ENCODE measurements around the gene PIGN. TPM values are rescaled to one million over a fixed set of nuclear protein-coding genes. Genes with fewer than 3 reads are reported as not detected.

The PIGN gene
- total RNA-seq, 2 donors from 2014 or later, result 32.3 to 32.8 TPM

GRCh38 chr18:62072370-62072769 is 114.5 kb downstream of the PIGN start:
- peaks cover 19% of the 10 kb centered on the region for H3K36me3 Mint-ChIP-seq (ENCODE audit: low read depth)
- H3K27me3 Mint-ChIP-seq, result no peaks in the 10 kb centered on the region
- no peaks in the 10 kb centered on the region for H3K4me1 Mint-ChIP-seq

DNA sequence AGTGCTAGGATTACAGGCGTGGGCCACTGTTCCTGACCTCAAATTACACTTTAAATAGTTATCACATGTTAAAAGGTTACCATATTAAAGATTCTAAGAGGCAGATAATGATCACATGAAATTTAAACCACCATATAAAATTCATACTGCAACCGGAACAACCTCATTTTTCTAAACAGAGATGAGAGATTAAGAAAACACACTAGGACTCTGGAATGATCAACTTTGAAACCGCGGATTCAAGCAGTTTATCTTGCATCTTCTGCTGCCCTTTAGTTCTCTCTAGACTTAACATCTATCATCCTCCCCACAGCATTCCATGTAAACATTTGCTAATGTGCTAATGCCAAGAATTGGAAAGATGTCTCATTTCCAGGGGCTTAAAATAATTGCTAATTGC is 115.8 kb downstream of the PIGN start:
- Mint-ChIP-seq H3K4me3 (no peak overlapping the region), H3K36me3 (ENCODE audit: low read depth) (peaks cover 19% of the 10 kb centered on the region), H3K9me3 (peaks cover 5% of the 10 kb centered on the region), H3K27ac (no peak overlapping the region), H3K27me3 (no peaks in the 10 kb centered on the region), H3K4me1 (no peaks in the 10 kb centered on the region)
- no peak for ATAC-seq (replicated peaks)

More at GRCh38 chr18:62072370-62072769, 114.5 kb downstream of the PIGN start:
- Mint-ChIP-seq H3K9me3 (peaks cover 5% of the 10 kb centered on the region), H3K27ac (no peak overlapping the region), H3K4me3 (no peak overlapping the region)
- no peak for ATAC-seq (replicated peaks)

GRCh38 chr18:62070302-62070701 is 116.6 kb downstream of the PIGN start:
- ATAC-seq (replicated peaks), result no peak
- Mint-ChIP-seq H3K36me3 (ENCODE audit: low read depth) (peaks cover 19% of the 10 kb centered on the region), H3K4me3 (no peak overlapping the region), H3K9me3 (peaks cover 5% of the 10 kb centered on the region), H3K27me3 (no peaks in the 10 kb centered on the region), H3K27ac (no peak overlapping the region), H3K4me1 (no peaks in the 10 kb centered on the region)

DNA sequence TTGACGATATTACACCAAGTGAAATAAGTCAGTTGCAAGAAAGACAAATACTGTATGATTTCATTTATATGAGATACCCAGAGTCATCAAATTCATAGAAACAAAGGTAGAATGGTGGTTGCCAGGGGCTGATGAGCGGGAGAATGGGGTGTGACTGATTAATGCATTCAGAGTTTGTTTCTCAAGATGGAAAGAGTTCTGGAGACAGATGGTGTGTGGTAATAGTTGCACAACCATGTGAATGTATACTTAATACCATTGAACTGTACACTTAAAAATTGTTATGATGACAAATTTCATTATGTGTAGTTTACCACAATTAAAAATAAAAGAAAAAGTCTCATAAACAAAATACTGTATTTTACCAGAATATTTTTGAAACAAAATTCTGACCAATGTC is 117.3 kb downstream of the PIGN start:
- peaks cover 5% of the 10 kb centered on the region for H3K9me3 Mint-ChIP-seq
- no peaks in the 10 kb centered on the region for H3K27me3 Mint-ChIP-seq
- ATAC-seq (replicated peaks), result no peak
- peaks cover 19% of the 10 kb centered on the region for H3K36me3 Mint-ChIP-seq (ENCODE audit: low read depth)
- no peak overlapping the region for H3K27ac Mint-ChIP-seq
- H3K4me3 Mint-ChIP-seq, result no peak overlapping the region
- no peaks in the 10 kb centered on the region for H3K4me1 Mint-ChIP-seq

DNA sequence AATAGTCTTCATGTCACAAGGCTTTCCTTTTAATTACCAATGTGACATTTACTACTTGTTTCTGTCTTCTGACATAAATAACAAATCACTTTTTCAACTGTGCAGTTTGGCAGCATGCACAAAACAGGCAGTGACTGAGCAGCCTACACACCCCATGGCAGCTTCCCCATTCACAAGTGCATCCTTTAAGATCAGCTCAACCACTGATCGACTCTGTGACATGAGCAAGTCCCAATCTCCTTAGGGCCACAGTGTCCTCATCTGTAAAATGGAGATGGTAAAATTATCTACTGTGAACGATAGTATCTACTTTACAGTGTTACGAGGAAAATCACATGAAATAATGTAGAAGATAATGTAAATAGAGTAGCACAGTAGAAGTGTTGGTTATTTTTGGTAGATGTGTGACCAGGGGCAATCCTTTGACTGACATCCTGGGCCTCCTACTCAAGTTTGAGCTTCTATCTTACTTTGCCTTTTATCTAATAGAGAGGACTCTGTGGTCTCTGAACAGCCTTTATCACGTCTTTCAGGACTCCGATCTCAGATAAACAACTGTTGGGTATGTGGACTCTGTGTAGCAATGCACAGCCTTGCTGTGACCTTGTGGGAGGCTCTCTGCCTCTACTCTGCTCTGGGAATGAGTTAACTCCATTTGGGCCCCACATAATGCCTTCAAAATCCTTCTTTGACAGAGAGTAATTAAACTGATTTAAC is 120.6 kb downstream of the PIGN start:
- H3K9me3 Mint-ChIP-seq, result peaks cover 5% of the 10 kb centered on the region
- no peak overlapping the region for H3K4me3 Mint-ChIP-seq
- H3K27ac Mint-ChIP-seq, result no peak overlapping the region
- H3K27me3 Mint-ChIP-seq, result no peaks in the 10 kb centered on the region
- H3K36me3 Mint-ChIP-seq (ENCODE audit: low read depth), result peaks cover 6% of the 10 kb centered on the region
- no peaks in the 10 kb centered on the region for H3K4me1 Mint-ChIP-seq
- ATAC-seq (replicated peaks), result no peak

GRCh38 chr18:62064361-62064760 is 122.5 kb downstream of the PIGN start:
- H3K27ac Mint-ChIP-seq, result no peak overlapping the region
- H3K27me3 Mint-ChIP-seq, result no peaks in the 10 kb centered on the region
- H3K9me3 Mint-ChIP-seq, result peaks cover 5% of the 10 kb centered on the region
- ATAC-seq (replicated peaks), result no peak
- H3K4me3 Mint-ChIP-seq, result no peak overlapping the region
- H3K36me3 Mint-ChIP-seq (ENCODE audit: low read depth), result peaks cover 8% of the 10 kb centered on the region
- H3K4me1 Mint-ChIP-seq, result no peaks in the 10 kb centered on the region

DNA sequence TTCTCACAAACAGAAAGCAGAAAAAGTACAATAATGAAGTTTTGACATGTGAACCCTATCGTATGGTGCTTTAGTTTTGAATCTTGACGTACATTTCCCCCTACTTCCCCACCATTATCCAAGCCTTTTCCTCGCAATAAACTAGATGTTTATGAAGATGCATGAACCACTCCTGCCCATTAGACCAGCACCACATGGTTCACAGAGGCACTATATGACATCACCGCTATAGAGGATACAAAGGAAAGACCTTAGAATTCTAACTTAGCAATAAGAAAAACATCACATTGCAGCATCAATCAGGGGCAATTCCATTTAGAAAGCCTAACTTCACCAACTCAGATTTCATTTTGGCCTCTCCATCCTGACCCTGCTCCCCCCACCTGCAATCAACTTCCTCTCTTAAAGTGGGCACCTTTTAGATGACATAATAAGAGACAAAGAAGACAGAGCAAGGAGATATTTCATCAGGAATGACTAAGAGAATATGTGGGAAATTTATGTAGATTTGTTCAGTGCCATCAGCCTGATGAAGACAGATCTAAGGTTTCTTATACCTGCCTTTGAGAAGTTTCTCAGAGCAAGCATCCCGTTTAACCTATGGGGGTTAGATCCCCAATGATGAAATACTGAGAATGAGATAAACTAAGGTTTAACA is 124.9 kb downstream of the PIGN start:
- Mint-ChIP-seq H3K4me1 (no peaks in the 10 kb centered on the region), H3K36me3 (ENCODE audit: low read depth) (peaks cover 8% of the 10 kb centered on the region), H3K9me3 (no peaks in the 10 kb centered on the region), H3K4me3 (no peak overlapping the region), H3K27ac (no peak overlapping the region), H3K27me3 (no peaks in the 10 kb centered on the region)
- ATAC-seq (replicated peaks), result no peak

DNA sequence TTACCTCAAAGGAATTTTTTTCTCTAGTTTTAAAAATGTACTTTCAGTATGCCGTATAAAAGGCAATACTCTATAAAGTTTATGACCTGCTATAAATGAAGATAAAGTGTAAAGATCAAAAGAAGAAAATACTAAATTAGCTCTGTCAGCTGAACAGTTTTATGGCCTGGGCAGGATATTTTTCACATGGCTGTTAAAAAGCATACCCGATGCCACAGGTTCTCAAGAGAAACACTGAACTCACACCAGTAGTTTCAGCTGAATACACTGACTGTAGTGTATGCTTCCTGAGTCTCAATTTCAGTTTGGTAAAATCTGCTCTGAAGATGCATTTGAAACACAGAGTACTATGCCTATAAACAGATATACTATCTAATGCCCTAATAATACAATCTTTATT is 126.0 kb downstream of the PIGN start:
- H3K27me3 Mint-ChIP-seq, result no peaks in the 10 kb centered on the region
- no peak overlapping the region for H3K27ac Mint-ChIP-seq
- H3K4me1 Mint-ChIP-seq, result no peaks in the 10 kb centered on the region
- H3K4me3 Mint-ChIP-seq, result no peak overlapping the region
- peaks cover 8% of the 10 kb centered on the region for H3K36me3 Mint-ChIP-seq (ENCODE audit: low read depth)
- no peaks in the 10 kb centered on the region for H3K9me3 Mint-ChIP-seq
- ATAC-seq (replicated peaks), result no peak

GRCh38 chr18:62054929-62055498 is 131.8 kb downstream of the PIGN start:
- no peak for ATAC-seq (replicated peaks)
- Mint-ChIP-seq H3K4me1 (no peaks in the 10 kb centered on the region), H3K4me3 (no peak overlapping the region), H3K9me3 (no peaks in the 10 kb centered on the region), H3K27ac (no peak overlapping the region), H3K36me3 (ENCODE audit: low read depth) (peaks cover 15% of the 10 kb centered on the region), H3K27me3 (no peaks in the 10 kb centered on the region)

DNA sequence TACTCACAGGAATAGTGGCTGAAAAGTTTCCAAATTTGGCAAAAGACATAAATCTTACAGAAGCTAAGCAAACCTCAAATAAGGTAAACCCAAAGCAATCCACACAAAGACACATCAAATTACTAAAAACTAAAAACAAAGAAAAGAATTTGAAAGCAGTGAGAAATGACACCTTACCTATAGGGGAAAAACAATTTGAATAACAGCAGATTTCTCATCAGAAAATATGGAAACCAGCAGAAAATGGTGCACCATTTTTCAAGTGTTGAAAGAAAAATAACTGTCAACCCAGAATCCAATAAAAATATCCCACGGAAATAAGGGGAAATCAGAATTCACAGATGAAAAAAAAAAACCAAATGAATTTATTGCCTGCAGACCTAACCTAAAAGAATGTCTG is 138.6 kb downstream of the PIGN start:
- Mint-ChIP-seq H3K9me3 (no peaks in the 10 kb centered on the region), H3K4me1 (no peaks in the 10 kb centered on the region), H3K36me3 (ENCODE audit: low read depth) (peaks cover 16% of the 10 kb centered on the region), H3K27me3 (no peaks in the 10 kb centered on the region), H3K27ac (no peak overlapping the region), H3K4me3 (no peak overlapping the region)
- no peak for ATAC-seq (replicated peaks)

- Mint-ChIP-seq H3K4me3 (no peak overlapping the region), H3K27ac (no peak overlapping the region), H3K27me3 (no peaks in the 10 kb centered on the region), H3K36me3 (ENCODE audit: low read depth) (peaks cover 7% of the 10 kb centered on the region), H3K4me1 (no peaks in the 10 kb centered on the region), H3K9me3 (no peaks in the 10 kb centered on the region)
- no peak for ATAC-seq (replicated peaks)
Measured at GRCh38 chr18:62045316-62045715, 141.5 kb downstream of the PIGN start.

DNA sequence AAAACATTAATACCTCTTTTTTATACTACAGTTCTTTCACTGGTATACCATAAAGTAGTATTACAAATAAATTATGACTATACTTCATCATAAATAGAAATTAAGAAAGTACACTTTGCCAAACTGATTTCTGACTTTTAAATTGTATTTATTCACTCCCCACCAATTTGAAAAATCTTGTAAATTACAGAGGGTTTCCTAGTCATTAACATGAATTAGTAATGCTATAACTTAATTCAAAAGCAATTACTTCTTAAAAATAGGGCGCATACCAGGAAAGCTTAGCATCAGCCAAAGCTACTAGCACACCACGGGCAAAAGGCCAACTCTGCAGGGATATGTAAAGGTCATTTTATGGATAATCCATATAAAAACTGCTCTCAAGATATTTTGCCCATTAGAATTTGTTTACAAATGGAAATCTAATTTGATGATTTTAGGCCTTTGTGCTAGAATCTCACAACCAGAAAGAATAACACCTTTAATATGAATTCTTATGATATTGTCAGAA is 142.3 kb downstream of the PIGN start:
- Mint-ChIP-seq H3K27ac (no peak overlapping the region), H3K27me3 (no peaks in the 10 kb centered on the region), H3K4me3 (no peak overlapping the region), H3K9me3 (no peaks in the 10 kb centered on the region), H3K36me3 (ENCODE audit: low read depth) (peaks cover 7% of the 10 kb centered on the region), H3K4me1 (no peaks in the 10 kb centered on the region)
- ATAC-seq (replicated peaks), result no peak

DNA sequence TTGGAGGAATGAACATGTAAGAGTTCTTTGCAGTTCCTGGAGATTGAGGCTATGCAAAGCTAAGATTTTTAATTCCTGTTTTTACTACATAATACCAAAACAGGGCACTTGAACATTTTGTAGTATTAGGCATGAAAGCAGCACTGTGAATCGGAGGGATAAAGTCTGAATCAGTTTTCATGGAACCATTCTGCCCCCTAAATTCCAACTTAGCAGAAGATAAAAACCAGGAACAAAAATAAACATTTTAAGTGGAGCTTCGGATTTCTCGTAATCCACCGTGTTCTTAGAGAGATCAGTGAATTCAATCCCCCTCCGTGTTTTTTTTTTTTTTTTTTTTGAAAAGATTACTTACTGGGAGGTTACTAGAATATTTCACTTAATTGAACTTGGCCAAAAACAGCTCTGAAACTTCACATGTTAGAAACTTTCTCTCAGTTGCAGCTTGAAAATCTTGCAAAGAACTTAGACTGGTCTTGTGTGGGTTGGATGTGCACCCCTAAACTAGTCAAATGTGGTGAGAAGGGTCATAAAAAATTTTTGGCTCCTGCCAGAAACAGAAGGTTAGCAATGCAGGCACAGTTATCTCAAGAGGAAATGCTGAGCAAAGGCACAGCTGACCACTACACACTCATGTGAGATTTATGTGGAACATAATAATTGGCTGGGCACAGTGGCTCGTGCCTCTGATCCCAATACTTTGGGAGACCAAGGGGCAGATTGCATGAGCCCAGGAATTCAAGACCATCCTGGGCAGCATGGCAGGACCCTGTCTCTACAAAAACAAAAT is 148.7 kb downstream of the PIGN start:
- no peak for ATAC-seq (replicated peaks)
- Mint-ChIP-seq H3K4me1 (peaks cover 10% of the 10 kb centered on the region), H3K4me3 (no peak overlapping the region), H3K27ac (no peak overlapping the region), H3K36me3 (ENCODE audit: low read depth) (no peaks in the 10 kb centered on the region), H3K9me3 (no peaks in the 10 kb centered on the region), H3K27me3 (no peaks in the 10 kb centered on the region)

DNA sequence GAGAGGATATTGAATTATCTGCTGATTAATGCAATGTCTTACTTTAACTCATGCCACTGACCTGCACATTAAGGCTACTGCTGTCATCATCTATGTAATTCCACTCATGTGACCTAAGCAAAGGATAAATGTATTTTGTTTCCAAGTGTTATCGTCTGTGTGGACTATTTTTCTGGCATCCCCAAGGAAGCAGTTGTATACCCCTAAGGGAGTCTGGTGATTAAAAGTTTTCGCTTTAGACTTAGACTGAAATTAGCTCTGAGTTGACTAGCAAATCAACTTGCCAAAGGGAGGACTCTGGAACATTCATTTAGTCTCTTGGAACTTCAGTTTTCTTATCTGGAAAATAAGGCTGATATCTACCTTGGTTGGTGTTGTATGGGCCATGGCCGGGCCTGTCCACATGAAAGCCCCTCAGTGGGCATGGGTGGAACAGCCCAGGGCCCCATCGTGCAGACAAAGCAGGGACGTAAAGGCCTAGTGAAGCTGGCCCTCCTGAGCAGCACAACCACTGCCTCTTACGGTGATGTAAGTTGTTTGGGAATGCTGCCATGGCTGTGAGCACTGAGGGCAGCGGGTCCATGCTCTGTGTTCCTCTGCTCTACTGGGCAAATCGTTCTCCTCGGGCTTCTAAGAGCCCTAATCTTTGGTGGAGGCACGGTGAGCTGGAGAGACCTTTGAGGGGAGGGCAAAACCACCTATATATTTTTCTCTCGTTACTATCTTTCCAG is 149.7 kb downstream of the PIGN start:
- Mint-ChIP-seq H3K9me3 (no peaks in the 10 kb centered on the region), H3K4me3 (no peak overlapping the region), H3K4me1 (peaks cover 16% of the 10 kb centered on the region), H3K27ac (no peak overlapping the region), H3K27me3 (no peaks in the 10 kb centered on the region), H3K36me3 (ENCODE audit: low read depth) (no peaks in the 10 kb centered on the region)
- ATAC-seq (replicated peaks), result no peak
